GM12873 (cell line): ENCODE data around the gene TPX2.

Source experiments
- TF ChIP-seq, protein P1 (sequence below): IDR thresholded peaks from 2 replicates; pipeline ENCODE4 v1.5.1; 2012; ENCODE audit warnings: low read depth, mild to moderate bottlenecking, moderate library complexity, low read length, control low read depth; ENCODE audit not compliant: insufficient read depth; ENCODE audit errors: missing control alignments

Gene TPX2

GRCh38 chr20:31831771-31832306 lies 92.7 kb downstream of the TPX2 start:
- TF ChIP-seq, protein P1, sequence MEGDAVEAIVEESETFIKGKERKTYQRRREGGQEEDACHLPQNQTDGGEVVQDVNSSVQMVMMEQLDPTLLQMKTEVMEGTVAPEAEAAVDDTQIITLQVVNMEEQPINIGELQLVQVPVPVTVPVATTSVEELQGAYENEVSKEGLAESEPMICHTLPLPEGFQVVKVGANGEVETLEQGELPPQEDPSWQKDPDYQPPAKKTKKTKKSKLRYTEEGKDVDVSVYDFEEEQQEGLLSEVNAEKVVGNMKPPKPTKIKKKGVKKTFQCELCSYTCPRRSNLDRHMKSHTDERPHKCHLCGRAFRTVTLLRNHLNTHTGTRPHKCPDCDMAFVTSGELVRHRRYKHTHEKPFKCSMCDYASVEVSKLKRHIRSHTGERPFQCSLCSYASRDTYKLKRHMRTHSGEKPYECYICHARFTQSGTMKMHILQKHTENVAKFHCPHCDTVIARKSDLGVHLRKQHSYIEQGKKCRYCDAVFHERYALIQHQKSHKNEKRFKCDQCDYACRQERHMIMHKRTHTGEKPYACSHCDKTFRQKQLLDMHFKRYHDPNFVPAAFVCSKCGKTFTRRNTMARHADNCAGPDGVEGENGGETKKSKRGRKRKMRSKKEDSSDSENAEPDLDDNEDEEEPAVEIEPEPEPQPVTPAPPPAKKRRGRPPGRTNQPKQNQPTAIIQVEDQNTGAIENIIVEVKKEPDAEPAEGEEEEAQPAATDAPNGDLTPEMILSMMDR, result no peak

- TF ChIP-seq, protein P1, result peak; percentile 98
These were observed 94.2 kb downstream of the TPX2 start for GRCh38 chr20:31833130-31833930.

DNA sequence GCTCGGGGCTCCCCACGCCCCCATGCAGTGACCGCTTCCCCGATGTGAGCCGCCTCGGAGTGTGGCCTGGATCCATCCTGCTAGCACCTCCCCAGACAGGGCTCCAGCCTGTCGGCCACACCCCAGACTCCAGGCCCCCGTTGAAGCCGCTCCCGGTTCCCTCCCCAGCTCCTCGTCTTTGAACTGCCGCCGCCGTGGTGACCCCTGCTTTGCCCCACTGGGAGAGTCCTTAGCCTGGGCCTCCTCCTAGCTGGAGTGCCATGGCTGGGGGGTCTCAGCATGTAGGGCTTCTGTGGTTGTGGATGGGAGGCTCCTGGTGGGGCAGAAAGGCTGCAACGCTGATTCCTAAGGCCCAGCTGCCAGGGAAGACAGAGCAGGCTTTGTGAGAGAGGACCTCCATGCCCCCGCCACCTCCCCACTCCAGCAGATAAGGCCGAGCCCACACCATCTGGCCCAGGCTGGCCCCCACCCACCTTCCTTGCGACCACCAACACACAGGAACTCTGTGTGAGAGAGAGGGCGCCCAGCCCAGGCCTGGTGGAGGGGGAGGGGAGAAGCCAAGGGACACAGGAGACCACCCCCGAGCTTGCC lies 94.9 kb downstream of the TPX2 start:
- TF ChIP-seq, protein P1, result no peak

GRCh38 chr20:31835554-31835953 lies 96.5 kb downstream of the TPX2 start:
- TF ChIP-seq, protein P1, result no peak

GRCh38 chr20:31835977-31836852 lies 97.1 kb downstream of the TPX2 start:
- TF ChIP-seq, protein P1, result no peak

GRCh38 chr20:31836853-31837608 lies 97.9 kb downstream of the TPX2 start:
- TF ChIP-seq, protein P1, result no peak
